NCI-H2227 treated with DMSO at 0.1 percent for 48 hours (cell line): ENCODE measurements around the gene C4orf54.

ENCODE experiments used
- DNase-seq: peaks from one replicate; lab custom pipeline; 2025; lab: John Stamatoyannopoulos, UW

C4orf54 gene

DNA sequence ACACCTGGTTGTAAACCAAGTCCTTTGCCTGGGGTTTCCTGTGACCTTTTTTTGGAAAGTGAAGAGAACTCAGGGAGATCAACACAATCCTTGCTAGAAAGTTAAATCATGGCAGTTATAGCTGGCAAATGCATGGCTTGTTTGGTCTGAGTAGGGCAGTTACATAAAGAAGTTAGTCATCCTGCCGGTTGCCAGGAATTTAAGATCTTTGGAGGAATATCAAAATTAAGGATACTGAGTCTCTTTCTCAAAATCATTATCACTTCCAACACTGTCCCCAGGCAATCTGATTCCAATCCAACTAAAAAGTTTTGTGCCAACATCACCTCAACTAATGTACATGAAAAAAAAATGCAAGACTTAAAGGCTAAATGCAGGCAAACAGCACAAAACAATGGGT, 40.3 kb downstream of the C4orf54 start:
- no peak for DNase-seq

DNA sequence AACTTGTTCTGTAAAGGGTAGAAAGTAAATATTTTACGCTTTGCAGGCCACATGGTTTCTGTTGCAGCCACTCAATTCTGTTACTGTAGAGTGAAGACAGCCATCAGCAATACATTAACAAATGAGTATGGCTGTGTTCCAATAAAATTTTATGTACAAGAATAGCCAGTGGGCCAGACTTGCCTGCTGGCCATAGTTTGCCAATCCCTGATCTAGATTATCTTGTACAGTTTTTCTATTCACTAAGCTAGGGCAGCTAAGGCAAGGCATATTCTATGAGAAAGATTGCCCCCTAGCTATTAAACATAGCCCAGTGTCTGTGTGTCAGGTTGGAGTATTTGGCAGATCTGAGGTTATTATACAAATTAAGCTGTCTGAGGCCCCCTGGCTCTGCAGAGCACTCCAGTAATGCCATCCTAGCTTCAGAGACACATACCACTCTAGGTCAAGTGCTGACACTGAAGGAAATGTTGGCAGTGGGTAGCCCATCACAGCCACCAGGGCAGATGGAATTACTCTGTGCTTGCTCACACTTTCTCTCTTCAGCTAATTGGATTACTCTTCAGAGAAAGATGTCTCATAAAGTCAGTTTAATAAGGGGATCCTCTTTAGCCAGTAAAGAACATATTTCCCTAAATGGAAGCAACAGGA, 42.3 kb downstream of the C4orf54 start:
- no peak for DNase-seq

DNA sequence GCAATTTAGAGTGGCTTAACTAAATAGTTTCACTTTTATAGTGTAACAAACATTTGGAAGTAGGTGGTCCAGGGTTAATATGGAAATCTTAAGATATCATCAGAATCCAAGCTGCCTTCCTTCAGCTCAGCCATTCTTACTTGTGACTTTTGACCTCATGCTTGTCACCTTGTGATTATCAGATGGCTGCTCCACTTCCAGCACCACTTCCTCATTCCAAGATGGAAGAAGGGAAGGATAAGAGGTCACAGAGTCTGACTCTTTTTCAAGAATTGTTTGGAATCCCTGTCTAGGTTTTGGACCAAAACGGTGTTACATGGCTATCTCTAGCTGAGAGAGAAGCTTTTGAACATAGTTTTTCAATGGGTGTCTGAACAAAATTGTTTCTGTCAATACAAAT, 43.1 kb downstream of the C4orf54 start:
- no peak for DNase-seq

DNA sequence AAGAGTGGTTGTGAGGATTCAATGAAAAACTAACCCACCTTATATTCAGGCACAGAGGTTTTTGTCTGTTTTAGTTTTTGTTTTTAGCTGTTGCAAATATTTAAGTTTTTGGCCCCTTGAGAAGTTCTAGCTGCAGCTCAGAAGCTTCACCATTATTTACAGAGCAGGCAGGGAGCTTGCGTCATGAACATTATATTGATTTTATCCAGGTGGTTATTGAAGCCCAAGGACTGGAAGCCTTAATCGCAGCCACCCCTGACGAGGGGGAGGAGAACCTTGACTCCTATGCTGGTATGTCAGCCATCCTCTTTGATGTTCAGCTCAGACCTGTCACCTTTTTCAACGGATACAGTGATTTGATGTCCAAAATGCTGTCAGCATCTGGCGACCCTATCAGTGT, 44.9 kb downstream of the C4orf54 start:
- no peak for DNase-seq

DNA sequence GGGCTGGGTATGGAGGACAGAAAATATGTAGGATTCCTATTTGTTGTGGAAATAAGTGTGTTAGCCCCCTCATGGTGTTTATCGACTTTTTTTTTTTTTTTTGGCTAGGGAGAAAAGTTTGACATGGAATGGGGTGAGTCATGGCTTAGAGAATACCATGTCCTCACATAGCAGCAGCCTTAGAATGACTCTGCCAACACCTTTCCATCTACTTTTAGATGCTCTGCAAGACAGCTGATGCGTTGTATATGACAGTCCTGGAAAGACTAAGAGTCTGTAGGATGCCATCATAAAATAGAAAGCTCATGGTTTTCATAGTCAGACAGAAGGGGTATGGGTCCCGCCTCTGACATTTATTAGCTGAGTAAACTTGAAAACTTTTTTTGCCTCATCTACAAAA, 45.3 kb downstream of the C4orf54 start:
- no peak for DNase-seq

DNA sequence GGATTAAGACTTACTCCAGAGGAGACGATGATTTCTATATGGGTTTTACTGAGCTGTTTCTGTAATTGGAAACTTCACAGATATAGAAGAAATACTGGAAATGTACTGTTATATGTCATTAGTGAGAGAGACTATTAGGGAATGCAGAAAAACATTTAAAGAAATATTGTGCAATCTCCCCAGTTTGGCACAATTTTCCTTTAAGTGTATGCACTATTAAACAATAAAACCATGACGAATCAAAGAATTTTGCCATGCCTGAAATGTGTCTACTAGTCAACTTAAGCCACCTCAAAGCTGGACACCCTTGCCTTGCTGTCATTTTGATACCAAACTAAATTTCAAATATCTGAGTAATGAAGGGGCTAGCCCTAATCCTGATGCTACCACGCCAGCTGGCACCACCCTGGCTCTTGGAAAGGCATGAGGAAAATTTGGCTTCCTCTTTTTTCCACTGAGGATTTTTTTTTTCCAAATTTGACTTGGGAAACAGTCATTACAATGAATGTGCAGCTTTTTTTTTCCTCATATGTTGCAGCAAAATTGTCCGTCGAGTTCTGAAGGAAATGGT, 46.9 kb downstream of the C4orf54 start:
- DNase-seq = no peak

DNA sequence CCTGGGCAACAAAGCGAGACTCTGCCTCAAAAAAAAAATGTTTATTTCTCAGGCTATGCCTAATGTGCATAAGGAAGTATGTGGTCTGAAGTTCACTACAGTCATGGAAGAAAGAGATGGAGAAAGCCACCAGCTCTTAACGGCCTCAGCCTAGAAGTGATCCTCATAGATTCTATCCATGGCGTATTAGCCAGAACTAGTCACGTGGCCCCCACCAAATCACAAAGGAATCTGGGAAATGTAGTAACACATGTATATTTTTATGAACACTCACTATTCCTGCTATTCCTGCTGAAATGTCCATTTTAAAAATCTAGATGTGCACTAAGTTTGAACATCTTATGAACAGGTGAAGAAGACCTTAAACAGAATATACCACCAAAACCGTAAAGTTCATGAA, 49.2 kb downstream of the C4orf54 start:
- DNase-seq = no peak
